K562 (cell line): ENCODE results near the gene SZT2. TPM values are rescaled to one million over a fixed set of nuclear protein-coding genes. Genes with fewer than 3 reads are reported as not detected.
A peak's percentile ranks its signal among the peaks of the same experiment; 100 is the strongest.

Experiments used
- AFF1 ChIP-seq, 2 experiments: fragments of 450-650 bp; IDR thresholded peaks; 2 replicates each; pipeline ENCODE4 v1.6.1; 2018; ENCODE audit warnings: mild to moderate bottlenecking in 2 of 2, low read depth in 1 of 2; ENCODE audit not compliant: partially characterized antibody in 2 of 2
- CLOCK ChIP-seq: fragments of 250-450 bp; sonication (Bioruptor Pico); IDR thresholded peaks from 2 replicates; pipeline ENCODE4 v1.4.0; 2020; ENCODE audit warnings: mild to moderate bottlenecking, moderate library complexity, borderline replicate concordance
- CTBP1 ChIP-seq: fragments of 450-650 bp; IDR thresholded peaks from 2 replicates; pipeline ENCODE4 v1.6.1; 2016; ENCODE audit warnings: borderline replicate concordance
- ETV6 ChIP-seq, 3 experiments: fragments of 150-350 bp in 1 of 3; sonication (generic) in 1 of 3; formaldehyde crosslinking in 1 of 3; IDR thresholded peaks; 2 replicates each; pipeline versions ENCODE4 v1.6.1 to v1.8.0; 2014 to 2022; ENCODE audit warnings: borderline replicate concordance in 2 of 3, low read depth in 2 of 3, antibody characterized with exemption in 1 of 3, low read length in 1 of 3, mild to moderate bottlenecking in 1 of 3, missing genetic modification reagents in 1 of 3
- MXI1 ChIP-seq: IDR thresholded peaks from 2 replicates; pipeline ENCODE4 v1.6.1; 2011; ENCODE audit warnings: low read depth, mild to moderate bottlenecking, improper control_type of control experiment, low read length
- OTX1 ChIP-seq: fragments of 450-650 bp; formaldehyde crosslinking; IDR thresholded peaks from 2 replicates; pipeline ENCODE4 v1.4.0; 2022; ENCODE audit warnings: mild to moderate bottlenecking
- RAD51 ChIP-seq: fragments of 450-650 bp; IDR thresholded peaks from 2 replicates; pipeline ENCODE4 v1.7.1; 2016; ENCODE audit warnings: low read depth, mild to moderate bottlenecking, borderline replicate concordance
- TFAM ChIP-seq: fragments of 250-450 bp; sonication (Bioruptor Pico); conservative IDR thresholded peaks from 2 replicates; pipeline ENCODE4 v1.5.0; 2021; ENCODE audit warnings: mild to moderate bottlenecking, moderate library complexity
- ZNF174 ChIP-seq: fragments of 250-450 bp; sonication (Bioruptor Pico); IDR thresholded peaks from 2 replicates; pipeline ENCODE4 v1.4.0; 2020; ENCODE audit warnings: mild to moderate bottlenecking
- ZNF316 ChIP-seq: fragments of 450-650 bp; IDR thresholded peaks from 2 replicates; pipeline ENCODE4 v1.6.1; 2016
- ZSCAN29 ChIP-seq: fragments of 450-650 bp; IDR thresholded peaks from 2 replicates; pipeline ENCODE4 v1.6.1; 2017
- polyA plus RNA-seq, 8 experiments: library from polyadenylated mRNA; depleted of rRNA in 4 of 8; stranded (reverse) in 5 of 8; unstranded in 3 of 8; fragments of >200 nt; fragmentation: Nextera tagmentation in 2 of 8; fragmentation: Illumina TruSeq in 1 of 8; extraction: Ambion mirVana in 2 of 8; extraction: Trizol in 1 of 8; gene quantifications; 2 replicates each; pipeline versions ENCODE4 v1.2.1 to v1.2.3, GENCODE V29; 2011 to 2014; ENCODE audit warnings: inconsistent platforms in 1 of 8, missing spikeins in 1 of 8
- total RNA-seq, 7 experiments: library from RNA; depleted of rRNA in 6 of 7; stranded (reverse); fragments of >200 nt in 6 of 7; fragmentation: Illumina TruSeq in 2 of 7; extraction: Trizol in 2 of 7; gene quantifications; 2 replicates each; pipeline versions ENCODE4 v1.2.1 to v1.2.3, GENCODE V29; 2011 to 2021; ENCODE audit warnings: low replicate concordance in 1 of 7
- TF ChIP-seq, protein P1 (sequence below), 2 experiments: fragments of 150-350 bp in 1 of 2; IDR thresholded peaks; 2 replicates each; pipeline ENCODE4 v1.6.1; 2012 to 2016; ENCODE audit warnings: low read depth in 2 of 2, low read length in 2 of 2, mild to moderate bottlenecking in 1 of 2, moderate library complexity in 1 of 2
- TF ChIP-seq, protein P2 (sequence below): sonication (generic); formaldehyde crosslinking; IDR thresholded peaks from 2 replicates; pipeline ENCODE4 v1.8.1; 2023; ENCODE audit warnings: mild to moderate bottlenecking, missing genetic modification reagents

Gene SZT2
- total and polyA plus RNA-seq, 9 of the 15 experiments (the other 6 are each of a cell fraction or from before 2014, with no cell fraction given), result 0.88 to 31.0 (median 12.8) TPM

DNA sequence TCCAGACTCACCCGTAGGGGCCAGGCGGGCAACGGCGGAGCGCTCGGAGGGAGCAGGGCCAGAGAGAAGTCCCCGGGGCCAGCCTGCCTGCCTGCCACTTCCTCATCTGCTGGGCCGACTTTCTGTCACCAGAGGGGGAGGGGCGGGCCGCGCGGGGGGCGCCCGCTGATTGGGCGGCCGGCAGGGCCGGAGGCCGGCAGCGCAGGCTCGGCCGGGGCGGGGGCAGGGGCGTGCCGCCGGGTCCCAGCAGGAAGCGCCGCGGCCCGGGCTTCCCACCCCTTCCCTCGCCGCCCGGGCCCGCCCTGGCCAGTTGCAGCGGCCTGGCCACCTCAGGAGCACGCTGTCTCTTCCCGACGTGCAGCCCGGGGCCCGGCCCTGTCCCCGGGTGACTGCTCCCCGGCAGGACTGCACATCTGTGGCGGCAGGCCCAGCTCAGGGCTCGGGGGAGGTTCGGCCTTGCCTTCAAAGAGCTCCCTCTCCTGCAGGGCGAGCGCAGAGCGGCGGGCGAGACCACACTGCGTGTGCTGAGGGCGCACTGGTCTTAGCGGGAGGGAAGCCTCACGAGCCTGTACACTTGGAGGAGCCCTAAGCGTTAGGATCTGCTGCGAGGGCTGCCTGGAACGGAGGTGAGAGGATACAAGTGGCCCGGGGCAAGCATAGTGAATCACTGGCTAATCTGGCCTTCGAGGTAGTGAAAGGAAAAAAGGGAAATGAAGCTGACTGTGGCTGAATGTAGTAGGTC is 21.6 kb upstream of the SZT2 start, which contains the start of gene ELOVL1 (continued):
- no peak for TF ChIP-seq ETV6 (IDR thresholded peaks at IDR 0.05; ENCODE audit: borderline replicate concordance in 1 of 2, low read depth in 2 of 2, low read length in 1 of 2)
- no peak for TF ChIP-seq ETV6 (CRISPR knock-in tag; IDR thresholded peaks at IDR 0.05; ENCODE audit: borderline replicate concordance)
- peak in 1 of 2 experiments; percentile 61 for TF ChIP-seq AFF1 (IDR thresholded peaks at IDR 0.05; ENCODE audit: low read depth in 1 of 2, partially characterized antibody in 2 of 2)
- TF ChIP-seq, protein P1, sequence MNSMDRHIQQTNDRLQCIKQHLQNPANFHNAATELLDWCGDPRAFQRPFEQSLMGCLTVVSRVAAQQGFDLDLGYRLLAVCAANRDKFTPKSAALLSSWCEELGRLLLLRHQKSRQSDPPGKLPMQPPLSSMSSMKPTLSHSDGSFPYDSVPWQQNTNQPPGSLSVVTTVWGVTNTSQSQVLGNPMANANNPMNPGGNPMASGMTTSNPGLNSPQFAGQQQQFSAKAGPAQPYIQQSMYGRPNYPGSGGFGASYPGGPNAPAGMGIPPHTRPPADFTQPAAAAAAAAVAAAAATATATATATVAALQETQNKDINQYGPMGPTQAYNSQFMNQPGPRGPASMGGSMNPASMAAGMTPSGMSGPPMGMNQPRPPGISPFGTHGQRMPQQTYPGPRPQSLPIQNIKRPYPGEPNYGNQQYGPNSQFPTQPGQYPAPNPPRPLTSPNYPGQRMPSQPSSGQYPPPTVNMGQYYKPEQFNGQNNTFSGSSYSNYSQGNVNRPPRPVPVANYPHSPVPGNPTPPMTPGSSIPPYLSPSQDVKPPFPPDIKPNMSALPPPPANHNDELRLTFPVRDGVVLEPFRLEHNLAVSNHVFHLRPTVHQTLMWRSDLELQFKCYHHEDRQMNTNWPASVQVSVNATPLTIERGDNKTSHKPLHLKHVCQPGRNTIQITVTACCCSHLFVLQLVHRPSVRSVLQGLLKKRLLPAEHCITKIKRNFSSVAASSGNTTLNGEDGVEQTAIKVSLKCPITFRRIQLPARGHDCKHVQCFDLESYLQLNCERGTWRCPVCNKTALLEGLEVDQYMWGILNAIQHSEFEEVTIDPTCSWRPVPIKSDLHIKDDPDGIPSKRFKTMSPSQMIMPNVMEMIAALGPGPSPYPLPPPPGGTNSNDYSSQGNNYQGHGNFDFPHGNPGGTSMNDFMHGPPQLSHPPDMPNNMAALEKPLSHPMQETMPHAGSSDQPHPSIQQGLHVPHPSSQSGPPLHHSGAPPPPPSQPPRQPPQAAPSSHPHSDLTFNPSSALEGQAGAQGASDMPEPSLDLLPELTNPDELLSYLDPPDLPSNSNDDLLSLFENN (IDR thresholded peaks at IDR 0.05; ENCODE audit: low read depth in 2 of 2, low read length in 2 of 2), result peak in 1 of 2 experiments; percentile 45; a peak in 1 of 4 replicates
- no peak for TF ChIP-seq CLOCK (CRISPR knock-in tag)
- TF ChIP-seq ZSCAN29, result no peak
- peak; percentile 33; the same call in 1 of the 2 replicates for TF ChIP-seq RAD51
- TF ChIP-seq CTBP1, result peak; percentile 94
- no peak; the same call in 1 of the 2 replicates for TF ChIP-seq MXI1
- peak; percentile 81 for TF ChIP-seq ZNF316
- peak; percentile 95 for TF ChIP-seq OTX1 (CRISPR knock-in tag)
- no peak for TF ChIP-seq TFAM (CRISPR knock-in tag)
- TF ChIP-seq, protein P2, sequence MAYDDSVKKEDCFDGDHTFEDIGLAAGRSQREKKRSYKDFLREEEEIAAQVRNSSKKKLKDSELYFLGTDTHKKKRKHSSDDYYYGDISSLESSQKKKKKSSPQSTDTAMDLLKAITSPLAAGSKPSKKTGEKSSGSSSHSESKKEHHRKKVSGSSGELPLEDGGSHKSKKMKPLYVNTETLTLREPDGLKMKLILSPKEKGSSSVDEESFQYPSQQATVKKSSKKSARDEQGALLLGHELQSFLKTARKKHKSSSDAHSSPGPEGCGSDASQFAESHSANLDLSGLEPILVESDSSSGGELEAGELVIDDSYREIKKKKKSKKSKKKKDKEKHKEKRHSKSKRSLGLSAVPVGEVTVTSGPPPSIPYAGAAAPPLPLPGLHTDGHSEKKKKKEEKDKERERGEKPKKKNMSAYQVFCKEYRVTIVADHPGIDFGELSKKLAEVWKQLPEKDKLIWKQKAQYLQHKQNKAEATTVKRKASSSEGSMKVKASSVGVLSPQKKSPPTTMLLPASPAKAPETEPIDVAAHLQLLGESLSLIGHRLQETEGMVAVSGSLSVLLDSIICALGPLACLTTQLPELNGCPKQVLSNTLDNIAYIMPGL (CRISPR knock-in tag), result peak; percentile 83; the same call in 1 of the 2 replicates
- TF ChIP-seq ZNF174, result no peak
